Activated CD8-positive, alpha-beta T cell treated with anti-CD3 and anti-CD28 coated beads, Interleukin-2, amount 10 ng/mL, durations not matched to agents 7 days and 5 days (primary cell): ENCODE measurements around the gene ALG5. TPM values are rescaled to one million over a fixed set of nuclear protein-coding genes. Genes with fewer than 3 reads are reported as not detected.

Experiments used
- ATAC-seq: fragments of 150-1000 bp; cut with Tn5 transposase; one replicate; pipeline ENCODE4 v1.10.0; 2021; ENCODE audit warnings: moderate library complexity
- CTCF ChIA-PET: fragments of 350-600 bp; sonication (Branson Sonifier 250); formaldehyde crosslinking; loops from one replicate; lab custom pipeline; 2021; ENCODE audit warnings: antibody characterized with exemption; lab: Charles Lee
- POLR2A ChIA-PET: fragments of 350-600 bp; sonication (Branson Sonifier 250); formaldehyde crosslinking; loops from one replicate; lab custom pipeline; 2021; ENCODE audit warnings: antibody characterized with exemption; lab: Charles Lee
- DNase-seq: peaks from one replicate; pipeline ENCODE4 v3.0.0-alpha.2; 2020
- H3K27ac Mint-ChIP-seq: one replicate; pipeline ENCODE4 v1.8.0; 2021; ENCODE audit warnings: mild to moderate bottlenecking, mixed read lengths
- H3K27me3 Mint-ChIP-seq: one replicate; pipeline ENCODE4 v1.8.0; 2021; ENCODE audit warnings: low read depth, mixed read lengths
- H3K36me3 Mint-ChIP-seq: one replicate; pipeline ENCODE4 v1.8.0; 2021; ENCODE audit warnings: low read depth, mixed read lengths
- H3K4me1 Mint-ChIP-seq: one replicate; pipeline ENCODE4 v1.8.0; 2021; ENCODE audit warnings: low read depth, mixed read lengths
- H3K4me3 Mint-ChIP-seq: one replicate; pipeline ENCODE4 v1.8.0; 2021; ENCODE audit warnings: mild to moderate bottlenecking, mixed read lengths
- H3K9me3 Mint-ChIP-seq: one replicate; pipeline ENCODE4 v1.8.0; 2022; ENCODE audit warnings: mixed read lengths; ENCODE audit not compliant: insufficient read depth
- total RNA-seq, 2 experiments: library from RNA; stranded (reverse); gene quantifications; one replicate each; pipeline ENCODE4 v1.2.3, GENCODE V29; 2021

ALG5 gene
- 10 to 100 TPM; 32.0 to 33.8 TPM for total RNA-seq

- ChIA-PET POLR2A (interaction anchor here (1.8 to 5.0 kb wide), 4 partner anchors 9 to 179 kb away, joined by 10 to 31 read pairs (median 16); partner anchors contain the start of gene SUPT20H), CTCF (interaction anchor here (0.9 to 4.5 kb wide), 4 partner anchors 9 to 60 kb away, joined by 3 to 25 read pairs (median 4); no protein-coding TSS in a partner anchor)
- DNase-seq, result peak; percentile 92
- Mint-ChIP-seq H3K4me1 (peaks cover 36% of the 10 kb centered on the region), H3K4me3 (peak within 1 kb of the TSS; percentile 99), H3K9me3 (no peaks in the 10 kb centered on the region), H3K27me3 (no peaks in the 10 kb centered on the region), H3K36me3 (peaks cover 51% of the 10 kb centered on the region), H3K27ac (peak within 1 kb of the TSS; percentile 100)
- peak; percentile 79 for ATAC-seq
Measured at GRCh38 chr13:36999054-36999714, at the start of gene ALG5. Gene ALG5, minus strand, starts transcription at chr13:36999340. Its CDS starts 40 bp downstream, at chr13:36999300.

- peaks cover 5% of the 10 kb centered on the region for H3K4me1 Mint-ChIP-seq
- no peaks in the 10 kb centered on the region for H3K27me3 Mint-ChIP-seq
- H3K9me3 Mint-ChIP-seq, result no peaks in the 10 kb centered on the region
- no peak overlapping the region for H3K27ac Mint-ChIP-seq
- CTCF ChIA-PET, result interaction anchor here (1.2 kb wide), 1 partner anchor 1969 kb away, joined by 4 read pairs; no protein-coding TSS in a partner anchor
- no peak overlapping the region for H3K4me3 Mint-ChIP-seq
- peaks cover 31% of the 10 kb centered on the region for H3K36me3 Mint-ChIP-seq
- DNase-seq, result no peak
- no peak for ATAC-seq
- POLR2A ChIA-PET, result interaction anchor here (0.7 kb wide), 1 partner anchor 36 kb away, joined by 3 read pairs; no protein-coding TSS in a partner anchor
Measured at GRCh38 chr13:37047846-37048245, 48.7 kb upstream of the ALG5 start.

GRCh38 chr13:37047032-37047431 is 47.9 kb upstream of the ALG5 start:
- no peaks in the 10 kb centered on the region for H3K9me3 Mint-ChIP-seq
- H3K36me3 Mint-ChIP-seq, result peaks cover 31% of the 10 kb centered on the region
- no peaks in the 10 kb centered on the region for H3K27me3 Mint-ChIP-seq
- no peaks in the 10 kb centered on the region for H3K4me1 Mint-ChIP-seq
- CTCF ChIA-PET, result interaction anchor here (1.2 kb wide), 2 partner anchors 14 to 1970 kb away, joined by 3 to 4 read pairs; no protein-coding TSS in a partner anchor
- no peak overlapping the region for H3K4me3 Mint-ChIP-seq
- POLR2A ChIA-PET, result interaction anchor here (0.9 kb wide), 1 partner anchor 47 kb away, joined by 3 read pairs; the partner anchor contains the start of gene EXOSC8
- DNase-seq (no peak), ATAC-seq (no peak)
- H3K27ac Mint-ChIP-seq, result no peak overlapping the region

- Mint-ChIP-seq H3K27me3 (no peaks in the 10 kb centered on the region), H3K27ac (no peak overlapping the region), H3K36me3 (peaks cover 33% of the 10 kb centered on the region), H3K4me1 (no peaks in the 10 kb centered on the region), H3K9me3 (no peaks in the 10 kb centered on the region), H3K4me3 (no peak overlapping the region)
- ATAC-seq (no peak), DNase-seq (no peak)
- POLR2A ChIA-PET, result interaction anchor here (0.9 kb wide), 1 partner anchor 46 kb away, joined by 3 read pairs; the partner anchor contains the start of gene EXOSC8
- CTCF ChIA-PET, result no interaction called here
Measured at GRCh38 chr13:37046062-37046461, 46.9 kb upstream of the ALG5 start.

GRCh38 chr13:37040789-37041188 is 41.6 kb upstream of the ALG5 start:
- CTCF ChIA-PET, result no interaction called here
- Mint-ChIP-seq H3K27me3 (no peaks in the 10 kb centered on the region), H3K36me3 (peaks cover 51% of the 10 kb centered on the region), H3K4me3 (no peak overlapping the region), H3K9me3 (no peaks in the 10 kb centered on the region), H3K27ac (no peak overlapping the region), H3K4me1 (no peaks in the 10 kb centered on the region)
- POLR2A ChIA-PET, result no interaction called here
- DNase-seq (no peak), ATAC-seq (no peak)

- Mint-ChIP-seq H3K4me3 (no peak overlapping the region), H3K36me3 (peaks cover 57% of the 10 kb centered on the region), H3K4me1 (no peaks in the 10 kb centered on the region), H3K9me3 (no peaks in the 10 kb centered on the region), H3K27ac (no peak overlapping the region), H3K27me3 (no peaks in the 10 kb centered on the region)
- DNase-seq (no peak), ATAC-seq (no peak)
- POLR2A ChIA-PET, result no interaction called here
- CTCF ChIA-PET, result no interaction called here
Measured at GRCh38 chr13:37039896-37040295, 40.8 kb upstream of the ALG5 start.

- peaks cover 62% of the 10 kb centered on the region for H3K36me3 Mint-ChIP-seq
- H3K27me3 Mint-ChIP-seq, result no peaks in the 10 kb centered on the region
- CTCF ChIA-PET, result no interaction called here
Measured at GRCh38 chr13:37037241-37037640, 38.1 kb upstream of the ALG5 start.

GRCh38 chr13:37029617-37030016 is 30.5 kb upstream of the ALG5 start:
- ChIA-PET POLR2A (no interaction called here), CTCF (interaction anchor here (0.9 kb wide), 1 partner anchor 17 kb away, joined by 4 read pairs; no protein-coding TSS in a partner anchor)
- Mint-ChIP-seq H3K9me3 (no peaks in the 10 kb centered on the region), H3K4me1 (no peaks in the 10 kb centered on the region), H3K4me3 (no peak overlapping the region), H3K27me3 (no peaks in the 10 kb centered on the region), H3K36me3 (peaks cover 51% of the 10 kb centered on the region), H3K27ac (no peak overlapping the region)
- DNase-seq (no peak), ATAC-seq (no peak)

More at GRCh38 chr13:37037241-37037640, 38.1 kb upstream of the ALG5 start:
- no peak for ATAC-seq
- Mint-ChIP-seq H3K9me3 (no peaks in the 10 kb centered on the region), H3K27ac (no peak overlapping the region), H3K4me1 (no peaks in the 10 kb centered on the region), H3K4me3 (no peak overlapping the region)
- DNase-seq, result no peak
- POLR2A ChIA-PET, result no interaction called here

GRCh38 chr13:37027639-37028038 is 28.5 kb upstream of the ALG5 start:
- Mint-ChIP-seq H3K27me3 (no peaks in the 10 kb centered on the region), H3K4me1 (no peaks in the 10 kb centered on the region), H3K36me3 (peaks cover 48% of the 10 kb centered on the region), H3K9me3 (no peaks in the 10 kb centered on the region), H3K4me3 (no peak overlapping the region), H3K27ac (no peak overlapping the region)
- POLR2A ChIA-PET, result no interaction called here
- CTCF ChIA-PET, result no interaction called here
- DNase-seq, result no peak
- no peak for ATAC-seq

GRCh38 chr13:37026771-37027170 is 27.6 kb upstream of the ALG5 start:
- H3K4me1 Mint-ChIP-seq, result no peaks in the 10 kb centered on the region
- H3K36me3 Mint-ChIP-seq, result peaks cover 48% of the 10 kb centered on the region
- no peaks in the 10 kb centered on the region for H3K9me3 Mint-ChIP-seq
- CTCF ChIA-PET, result no interaction called here
- no peak for DNase-seq
- no peaks in the 10 kb centered on the region for H3K27me3 Mint-ChIP-seq
- H3K27ac Mint-ChIP-seq, result no peak overlapping the region
- ATAC-seq, result no peak
- H3K4me3 Mint-ChIP-seq, result no peak overlapping the region
- POLR2A ChIA-PET, result no interaction called here

GRCh38 chr13:37023871-37024270 is 24.7 kb upstream of the ALG5 start:
- CTCF ChIA-PET, result interaction anchor here (1.4 kb wide), 1 partner anchor 24 kb away, joined by 3 read pairs; no protein-coding TSS in a partner anchor
- H3K27ac Mint-ChIP-seq, result no peak overlapping the region

GRCh38 chr13:37014609-37015008 is 15.5 kb upstream of the ALG5 start:
- no peaks in the 10 kb centered on the region for H3K27me3 Mint-ChIP-seq
- H3K36me3 Mint-ChIP-seq, result peaks cover 69% of the 10 kb centered on the region
- no peaks in the 10 kb centered on the region for H3K9me3 Mint-ChIP-seq
- no peak overlapping the region for H3K4me3 Mint-ChIP-seq
- ChIA-PET CTCF (no interaction called here), POLR2A (interaction anchor here (4.8 kb wide), 1 partner anchor 14 kb away, joined by 31 read pairs; the partner anchor contains the start of genes ALG5 and EXOSC8)
- H3K27ac Mint-ChIP-seq, result no peak overlapping the region
- no peak for DNase-seq
- no peak for ATAC-seq
- H3K4me1 Mint-ChIP-seq, result peaks cover 2% of the 10 kb centered on the region

More at GRCh38 chr13:37023871-37024270, 24.7 kb upstream of the ALG5 start:
- Mint-ChIP-seq H3K27me3 (no peaks in the 10 kb centered on the region), H3K36me3 (peaks cover 39% of the 10 kb centered on the region), H3K9me3 (no peaks in the 10 kb centered on the region), H3K4me1 (no peaks in the 10 kb centered on the region), H3K4me3 (no peak overlapping the region)
- DNase-seq, result no peak
- POLR2A ChIA-PET, result interaction anchor here (1.2 kb wide), 1 partner anchor 23 kb away, joined by 5 read pairs; the partner anchor contains the start of gene EXOSC8
- no peak for ATAC-seq
